ENCODE data around the gene SLC38A1.

The SLC38A1 gene

GRCh38 chr12:46259071-46259470, 9.8 kb downstream of the SLC38A1 start:
- TF ChIP-seq TAF1 (IDR thresholded peaks at IDR 0.05; ENCODE audit: low read depth) (no peak), NFIC (IDR thresholded peaks at IDR 0.05) (no peak), TCF12 (IDR thresholded peaks at IDR 0.05; ENCODE audit: low read depth) (no peak), MAX (IDR thresholded peaks at IDR 0.05) (no peak), RAD21 (IDR thresholded peaks at IDR 0.05; ENCODE audit: low read depth) (no peak), YY1 (IDR thresholded peaks at IDR 0.05; ENCODE audit: low read depth) (no peak), CEBPB (IDR thresholded peaks at IDR 0.05) (no peak), CREB1 (IDR thresholded peaks at IDR 0.05; ENCODE audit: low read depth) (no peak), ZBTB7A (IDR thresholded peaks at IDR 0.05; ENCODE audit: low read depth) (no peak), EGR1 (IDR thresholded peaks at IDR 0.05) (no peak), FOXM1 (IDR thresholded peaks at IDR 0.05; ENCODE audit: borderline replicate concordance, low read depth) (no peak), USF1 (IDR thresholded peaks at IDR 0.05) (no peak), TEAD4 (IDR thresholded peaks at IDR 0.05) (no peak), REST (IDR thresholded peaks at IDR 0.05; ENCODE audit: low read depth) (no peak), EP300 (IDR thresholded peaks at IDR 0.05; ENCODE audit: borderline replicate concordance) (no peak)

GRCh38 chr12:46258129-46258528, 10.7 kb downstream of the SLC38A1 start:
- TF ChIP-seq NFIC (IDR thresholded peaks at IDR 0.05): no peak
- TF ChIP-seq TCF12 (IDR thresholded peaks at IDR 0.05; ENCODE audit: low read depth): no peak
- no peak for TF ChIP-seq ZBTB7A (IDR thresholded peaks at IDR 0.05; ENCODE audit: low read depth)
- no peak for TF ChIP-seq CEBPB (IDR thresholded peaks at IDR 0.05)

GRCh38 chr12:46256942-46257341, 11.9 kb downstream of the SLC38A1 start:
- no peak for TF ChIP-seq EP300 (IDR thresholded peaks at IDR 0.05; ENCODE audit: borderline replicate concordance)
- no peak for TF ChIP-seq CREB1 (IDR thresholded peaks at IDR 0.05; ENCODE audit: low read depth)
- no peak for TF ChIP-seq RAD21 (IDR thresholded peaks at IDR 0.05; ENCODE audit: low read depth)
- TF ChIP-seq EGR1 (IDR thresholded peaks at IDR 0.05): no peak
- TF ChIP-seq YY1 (IDR thresholded peaks at IDR 0.05; ENCODE audit: low read depth): no peak
- TF ChIP-seq CEBPB (IDR thresholded peaks at IDR 0.05): no peak
- TF ChIP-seq TCF12 (IDR thresholded peaks at IDR 0.05; ENCODE audit: low read depth): no peak
- no peak for TF ChIP-seq MAX (IDR thresholded peaks at IDR 0.05)
- no peak for TF ChIP-seq TEAD4 (IDR thresholded peaks at IDR 0.05)
- no peak for TF ChIP-seq REST (IDR thresholded peaks at IDR 0.05; ENCODE audit: low read depth)

GRCh38 chr12:46253544-46254162, 15.2 kb downstream of the SLC38A1 start:
- no peak for TF ChIP-seq EGR1 (IDR thresholded peaks at IDR 0.05)
- no peak for TF ChIP-seq ZBTB7A (IDR thresholded peaks at IDR 0.05; ENCODE audit: low read depth)
- no peak for TF ChIP-seq CREB1 (IDR thresholded peaks at IDR 0.05; ENCODE audit: low read depth)
- no peak for TF ChIP-seq TCF12 (IDR thresholded peaks at IDR 0.05; ENCODE audit: low read depth)
- TF ChIP-seq EP300 (IDR thresholded peaks at IDR 0.05; ENCODE audit: borderline replicate concordance): no peak
- no peak for TF ChIP-seq MAX (IDR thresholded peaks at IDR 0.05)
- no peak for TF ChIP-seq YY1 (IDR thresholded peaks at IDR 0.05; ENCODE audit: low read depth)
- no peak for TF ChIP-seq TEAD4 (IDR thresholded peaks at IDR 0.05)
- TF ChIP-seq TAF1 (IDR thresholded peaks at IDR 0.05; ENCODE audit: low read depth): no peak
- no peak for TF ChIP-seq NFIC (IDR thresholded peaks at IDR 0.05)
- no peak for TF ChIP-seq REST (IDR thresholded peaks at IDR 0.05; ENCODE audit: low read depth)
- TF ChIP-seq RAD21 (IDR thresholded peaks at IDR 0.05; ENCODE audit: low read depth): no peak
- TF ChIP-seq USF1 (IDR thresholded peaks at IDR 0.05): no peak
- TF ChIP-seq FOXM1 (IDR thresholded peaks at IDR 0.05; ENCODE audit: borderline replicate concordance, low read depth): no peak
- TF ChIP-seq CEBPB (IDR thresholded peaks at IDR 0.05): no peak

Measured in Ishikawa (cell line).